GM23248 (cell line): ENCODE data around the gene OR6X1. TPM values are rescaled to one million over a fixed set of nuclear protein-coding genes. Genes with fewer than 3 reads are reported as not detected.

Experiments used
- DNase-seq: peaks from one replicate; pipeline ENCODE4 v3.0.0-alpha.2; 2015
- H2AFZ ChIP-seq: fragments of 200-600 bp; sonication (generic); 2 replicates; pipeline ENCODE4 v1.6.1; 2016; ENCODE audit warnings: antibody characterized with exemption
- H3F3A ChIP-seq: fragments of 200-600 bp; sonication (generic); 2 replicates; pipeline ENCODE4 v1.6.1; 2016; ENCODE audit warnings: mild to moderate bottlenecking, antibody characterized with exemption, mixed run types; ENCODE audit not compliant: insufficient read depth
- H3K27ac ChIP-seq: fragments of 200-600 bp; sonication (generic); 2 replicates; pipeline ENCODE4 v1.5.1; 2016; ENCODE audit warnings: mild to moderate bottlenecking
- H3K27me3 ChIP-seq: fragments of 200-600 bp; sonication (generic); replicated peaks from 2 replicates; pipeline ENCODE4 v1.6.1; 2016; ENCODE audit warnings: mild to moderate bottlenecking; ENCODE audit not compliant: insufficient read depth
- H3K36me3 ChIP-seq: fragments of 200-600 bp; sonication (generic); 2 replicates; pipeline ENCODE4 v1.6.1; 2016; ENCODE audit warnings: low read depth, mild to moderate bottlenecking
- H3K4me1 ChIP-seq: fragments of 200-600 bp; sonication (generic); 2 replicates; pipeline ENCODE4 v1.6.1; 2016; ENCODE audit warnings: mild to moderate bottlenecking; ENCODE audit not compliant: insufficient read depth
- H3K4me2 ChIP-seq: fragments of 200-600 bp; sonication (generic); one replicate; pipeline ENCODE4 v1.6.1; 2016; ENCODE audit warnings: mild to moderate bottlenecking; ENCODE audit not compliant: unreplicated experiment
- H3K4me3 ChIP-seq: fragments of 200-600 bp; sonication (generic); 2 replicates; pipeline ENCODE4 v1.5.1; 2016; ENCODE audit warnings: mild to moderate bottlenecking
- H3K79me2 ChIP-seq: fragments of 200-600 bp; sonication (generic); 2 replicates; pipeline ENCODE4 v1.6.1; 2016; ENCODE audit warnings: mild to moderate bottlenecking; ENCODE audit not compliant: insufficient read depth
- H3K9ac ChIP-seq: fragments of 200-600 bp; sonication (generic); 2 replicates; pipeline ENCODE4 v1.6.1; 2016; ENCODE audit warnings: mild to moderate bottlenecking
- H3K9me2 ChIP-seq: fragments of 200-600 bp; sonication (generic); 2 replicates; pipeline ENCODE4 v1.6.1; 2016; ENCODE audit warnings: mixed run types, mild to moderate bottlenecking, moderate library complexity; ENCODE audit not compliant: insufficient read depth
- H3K9me3 ChIP-seq: fragments of 200-600 bp; sonication (generic); one replicate; pipeline ENCODE4 v1.6.1; 2017; ENCODE audit warnings: low read depth
- H4K20me1 ChIP-seq: fragments of 200-600 bp; sonication (generic); 2 replicates; pipeline ENCODE4 v1.6.0; 2016; ENCODE audit not compliant: insufficient read depth
- EZH2 ChIP-seq: fragments of 200-600 bp; sonication (generic); IDR thresholded peaks from 2 replicates; pipeline ENCODE4 v1.6.1; 2018; ENCODE audit warnings: antibody characterized with exemption, mild to moderate bottlenecking; ENCODE audit not compliant: insufficient read depth, poor library complexity, severe bottlenecking
- EZH2phosphoT487 ChIP-seq: fragments of 200-600 bp; sonication (generic); IDR thresholded peaks from 2 replicates; pipeline ENCODE4 v1.6.1; 2018; ENCODE audit warnings: antibody characterized with exemption, moderate library complexity, mild to moderate bottlenecking, low read depth; ENCODE audit not compliant: insufficient read depth
- WGBS, 2 experiments: methylation state at CpG; one replicate each; pipeline ENCODE4 v1.1.6; 2015 to 2017; ENCODE audit warnings: low lambda C conversion rate in 2 of 2, low coverage in 1 of 2; ENCODE audit errors: missing lambda C conversion rate in 2 of 2; 5-methylcytosine and 5-hydroxymethylcytosine counted together
- in situ Hi-C: fragments of 300-500 bp; cut with MboI; formaldehyde crosslinking; loops from 2 replicates; pipeline ENCODE4 v1.15.0; 2020
- polyA plus RNA-seq: library from polyadenylated mRNA; unstranded; fragments of >200 nt; fragmentation: Nextera tagmentation; extraction: Ambion mirVana; gene quantifications from 2 replicates; pipeline ENCODE4 v1.2.1, GENCODE V29; 2016
- small RNA-seq: library from RNA; depleted of rRNA; stranded (forward); fragments of <200 nt; gene quantifications from one replicate; pipeline ENCODE3, GENCODE V24; 2014; ENCODE audit warnings: low read depth, low replicate concordance
- total RNA-seq: library from RNA; depleted of rRNA; stranded (reverse); fragments of >200 nt; shearing (Covaris generic); gene quantifications from 2 replicates; pipeline ENCODE4 v1.2.3, GENCODE V29; 2014; rRNA removed

OR6X1 gene
- total and polyA plus RNA-seq, 2 experiments from 2014 or later, result not detected

- no peak overlapping the region for H2AFZ ChIP-seq
- H3K9me3 ChIP-seq, result no peaks in the 10 kb centered on the region
- H3K4me3 ChIP-seq, result no peak overlapping the region
- no peaks in the 10 kb centered on the region for H4K20me1 ChIP-seq
- 68 to 73% methylated on average over 3 of the region's 3 CpGs for WGBS, 2 experiments
- no peaks in the 10 kb centered on the region for H3K4me1 ChIP-seq
- H3K79me2 ChIP-seq, result no peaks in the 10 kb centered on the region
- in situ Hi-C loops, result no loop called here
- H3F3A ChIP-seq, result no peaks in the 10 kb centered on the region
- no peak overlapping the region for H3K9ac ChIP-seq
- TF ChIP-seq EZH2phosphoT487 (no peak), EZH2 (no peak)
- no peak for DNase-seq
- no peaks in the 10 kb centered on the region for H3K9me2 ChIP-seq
- no peak overlapping the region for H3K4me2 ChIP-seq
- H3K36me3 ChIP-seq, result no peaks in the 10 kb centered on the region
- H3K27me3 ChIP-seq, result peaks cover 13% of the 10 kb centered on the region
- H3K27ac ChIP-seq, result no peak overlapping the region
Measured at GRCh38 chr11:123704341-123704740, 50.0 kb downstream of the OR6X1 start.

Small RNA genes lying within 50 kb of the gene (small RNA-seq; reads per million reads assigned to genes)
- gene RNU1-21P, result not detected

Other genes with a start within 250 kb of the OR6X1 start
- not detected in 2 replicates for gene SCN3B, start 99.9 kb downstream of the OR6X1 start, total RNA-seq
- gene SCN3B, start 99.9 kb downstream of the OR6X1 start, polyA plus RNA-seq, result 0.09 and 0.33 TPM in 2 replicates
- 5.5 and 26.4 TPM in 2 replicates for gene ZNF202, start 12.9 kb downstream of the OR6X1 start, total RNA-seq
- 4.5 and 5.1 TPM in 2 replicates for gene ZNF202, start 12.9 kb downstream of the OR6X1 start, polyA plus RNA-seq
- gene OR6M1, start 51.8 kb upstream of the OR6X1 start, total RNA-seq, result not detected in 2 replicates
- not detected in 2 replicates for gene OR6M1, start 51.8 kb upstream of the OR6X1 start, polyA plus RNA-seq
- gene TMEM225, start 131.2 kb upstream of the OR6X1 start, total RNA-seq, result not detected in 2 replicates
- not detected in 2 replicates for gene TMEM225, start 131.2 kb upstream of the OR6X1 start, polyA plus RNA-seq
- gene OR8D4, start 147.6 kb upstream of the OR6X1 start, total RNA-seq, result not detected in 2 replicates
- not detected in 2 replicates for gene OR8D4, start 147.6 kb upstream of the OR6X1 start, polyA plus RNA-seq
- gene OR4D5, start 185.1 kb upstream of the OR6X1 start, total RNA-seq, result not detected in 2 replicates
- gene OR4D5, start 185.1 kb upstream of the OR6X1 start, polyA plus RNA-seq, result not detected in 2 replicates
- gene OR6T1, start 189.3 kb upstream of the OR6X1 start, total RNA-seq, result not detected in 2 replicates
- not detected in 2 replicates for gene OR6T1, start 189.3 kb upstream of the OR6X1 start, polyA plus RNA-seq
- gene OR10S1, start 223.3 kb upstream of the OR6X1 start, total RNA-seq, result not detected in 2 replicates
- not detected in 2 replicates for gene OR10S1, start 223.3 kb upstream of the OR6X1 start, polyA plus RNA-seq
- gene OR10G6, start 240.6 kb upstream of the OR6X1 start, total RNA-seq, result not detected in 2 replicates
- gene OR10G6, start 240.6 kb upstream of the OR6X1 start, polyA plus RNA-seq, result not detected in 2 replicates